HepG2 (cell line): ENCODE measurements around the gene KIF7. TPM values are rescaled to one million over a fixed set of nuclear protein-coding genes. Genes with fewer than 3 reads are reported as not detected.

Experiments
- ATF3 ChIP-seq: sonication (generic); formaldehyde crosslinking; IDR thresholded peaks from 2 replicates; pipeline ENCODE4 v1.4.0; 2020; ENCODE audit warnings: missing genetic modification reagents
- DMAP1 ChIP-seq: IDR thresholded peaks from 2 replicates; pipeline ENCODE4 v1.6.1; 2016
- FOXK1 ChIP-seq: sonication (generic); formaldehyde crosslinking; IDR thresholded peaks from 2 replicates; pipeline ENCODE4 v1.4.0; 2020; ENCODE audit warnings: low read depth, missing genetic modification reagents, borderline replicate concordance
- FUBP1 ChIP-seq: sonication (generic); formaldehyde crosslinking; IDR thresholded peaks from 2 replicates; pipeline ENCODE4 v1.5.1; 2020; ENCODE audit warnings: missing genetic modification reagents, mild to moderate bottlenecking, borderline replicate concordance
- GMEB1 ChIP-seq: sonication (generic); formaldehyde crosslinking; IDR thresholded peaks from 2 replicates; pipeline ENCODE4 v1.5.1; 2020; ENCODE audit warnings: missing genetic modification reagents, mild to moderate bottlenecking, borderline replicate concordance
- GPBP1L1 ChIP-seq: sonication (generic); formaldehyde crosslinking; IDR thresholded peaks from 2 replicates; pipeline ENCODE4 v1.5.0; 2020; ENCODE audit warnings: mild to moderate bottlenecking, missing genetic modification reagents
- GPN1 ChIP-seq: sonication (generic); formaldehyde crosslinking; IDR thresholded peaks from 2 replicates; pipeline ENCODE4 v1.5.1; 2020; ENCODE audit warnings: missing genetic modification reagents, borderline replicate concordance
- HNF4G ChIP-seq, 2 experiments: sonication (generic) in 1 of 2; formaldehyde crosslinking in 1 of 2; IDR thresholded peaks; 2 replicates each; pipeline versions ENCODE4 v1.4.0 to v1.6.1; 2011 to 2020; ENCODE audit warnings: borderline replicate concordance in 2 of 2, low read depth in 2 of 2, mild to moderate bottlenecking in 2 of 2, low read length in 1 of 2, missing genetic modification reagents in 1 of 2, moderate library complexity in 1 of 2
- HOMEZ ChIP-seq: IDR thresholded peaks from 2 replicates; pipeline ENCODE4 v1.6.1; 2016; ENCODE audit warnings: low read depth
- KDM5A ChIP-seq: fragments of 200-600 bp; sonication (generic); IDR thresholded peaks from 2 replicates; pipeline ENCODE4 v1.7.0; 2018; ENCODE audit warnings: antibody characterized with exemption, mild to moderate bottlenecking, low read length, borderline replicate concordance
- NR2F1 ChIP-seq, 2 experiments: fragments of 450-650 bp in 1 of 2; formaldehyde crosslinking in 1 of 2; IDR thresholded peaks; 2 replicates each; pipeline versions ENCODE4 v1.5.0 to v1.6.1; 2016 to 2020; ENCODE audit warnings: mild to moderate bottlenecking in 1 of 2, missing compliant biosample characterization in 1 of 2, missing genetic modification reagents in 1 of 2, moderate library complexity in 1 of 2
- PHF5A ChIP-seq: IDR thresholded peaks from one replicate; pipeline ENCODE4 v1.6.1; 2018; ENCODE audit warnings: low read depth, missing genetic modification reagents; ENCODE audit not compliant: unreplicated experiment
- SRSF1 ChIP-seq: fragments of 200-400 bp; formaldehyde crosslinking; optimal IDR thresholded peaks from 2 replicates; pipeline ENCODE3; 2017; ENCODE audit warnings: mild to moderate bottlenecking, low read depth, low read length, moderate library complexity
- STAT5B ChIP-seq: sonication (generic); formaldehyde crosslinking; IDR thresholded peaks from 2 replicates; pipeline ENCODE4 v1.4.0; 2020; ENCODE audit warnings: missing genetic modification reagents
- TBX3 ChIP-seq: fragments of 450-650 bp; IDR thresholded peaks from 2 replicates; pipeline ENCODE4 v1.6.1; 2017; ENCODE audit warnings: antibody characterized with exemption, mild to moderate bottlenecking, inconsistent platforms, borderline replicate concordance
- TGIF2 ChIP-seq: IDR thresholded peaks from 2 replicates; pipeline ENCODE4 v1.6.1; 2016; ENCODE audit warnings: control low read depth, missing compliant biosample characterization
- ZFP36L2 ChIP-seq: sonication (generic); formaldehyde crosslinking; IDR thresholded peaks from 2 replicates; pipeline ENCODE4 v1.4.0; 2020; ENCODE audit warnings: missing genetic modification reagents
- ZMYM4 ChIP-seq: sonication (generic); formaldehyde crosslinking; IDR thresholded peaks from 2 replicates; pipeline ENCODE4 v1.8.1; 2023; ENCODE audit warnings: mild to moderate bottlenecking, missing genetic modification reagents
- ZNF33A ChIP-seq: sonication (generic); formaldehyde crosslinking; IDR thresholded peaks from 2 replicates; pipeline ENCODE4 v1.5.1; 2020; ENCODE audit warnings: missing genetic modification reagents, mild to moderate bottlenecking, moderate library complexity, borderline replicate concordance
- ZNF367 ChIP-seq: sonication (generic); formaldehyde crosslinking; IDR thresholded peaks from 2 replicates; pipeline ENCODE4 v1.4.0; 2020; ENCODE audit warnings: missing genetic modification reagents, borderline replicate concordance
- ZNF451 ChIP-seq: sonication (generic); formaldehyde crosslinking; IDR thresholded peaks from 2 replicates; pipeline ENCODE4 v1.5.0; 2020; ENCODE audit warnings: mild to moderate bottlenecking, missing genetic modification reagents
- ZNF749 ChIP-seq: sonication (generic); formaldehyde crosslinking; IDR thresholded peaks from 2 replicates; pipeline ENCODE4 v1.8.0; 2022; ENCODE audit warnings: mild to moderate bottlenecking, missing genetic modification reagents, moderate library complexity, borderline replicate concordance
- ZSCAN9 ChIP-seq: IDR thresholded peaks from 2 replicates; pipeline ENCODE4 v1.6.1; 2016; ENCODE audit warnings: borderline replicate concordance
- polyA plus RNA-seq, 8 experiments: library from polyadenylated mRNA; depleted of rRNA in 3 of 8; stranded (reverse) in 7 of 8; unstranded in 1 of 8; fragments of >200 nt; fragmentation: Illumina TruSeq in 4 of 8; extraction: Trizol in 4 of 8; gene quantifications; 2 replicates each; pipeline versions ENCODE4 v1.2.1 to v1.2.3, GENCODE V29; 2011 to 2016; ENCODE audit warnings: low read depth in 4 of 8, missing spikeins in 1 of 8, mixed read lengths in 1 of 8; ENCODE audit not compliant: insufficient read depth in 1 of 8
- total RNA-seq, 5 experiments: library from RNA; depleted of rRNA; stranded (reverse); fragments of >200 nt; fragmentation: Illumina TruSeq; extraction: Trizol; gene quantifications; 2 replicates each; pipeline ENCODE4 v1.2.3, GENCODE V29; 2016; ENCODE audit warnings: low read depth in 1 of 5

The KIF7 gene
- total and polyA plus RNA-seq, 2 of the 13 experiments (the other 11 are each of a cell fraction or from before 2014, with no cell fraction given) = 1.5 to 6.2 TPM

- TF ChIP-seq KDM5A (no peak), ATF3 (CRISPR knock-in tag) (no peak), ZSCAN9 (CRISPR knock-in tag) (no peak), ZMYM4 (CRISPR knock-in tag) (peak; percentile 68), TGIF2 (no peak), PHF5A (CRISPR knock-in tag) (no peak), ZNF749 (CRISPR knock-in tag) (no peak), TBX3 (no peak; the same call in 1 of the 2 replicates), ZNF367 (CRISPR knock-in tag) (no peak), STAT5B (CRISPR knock-in tag) (no peak), NR2F1 (CRISPR knock-in tag; IDR thresholded peaks at IDR 0.05) (peak; percentile 29 to 32; a peak in 1 of 4 replicates), FUBP1 (CRISPR knock-in tag) (no peak), ZNF451 (CRISPR knock-in tag) (no peak), DMAP1 (CRISPR knock-in tag) (no peak), HOMEZ (CRISPR knock-in tag) (no peak), ZNF33A (no peak), SRSF1 (no peak), FOXK1 (no peak), GPN1 (CRISPR knock-in tag) (no peak), ZFP36L2 (CRISPR knock-in tag) (no peak), GPBP1L1 (CRISPR knock-in tag) (no peak), GMEB1 (CRISPR knock-in tag) (no peak), HNF4G (IDR thresholded peaks at IDR 0.05; ENCODE audit: borderline replicate concordance, low read depth, low read length) (peak; percentile 87), HNF4G (CRISPR knock-in tag; IDR thresholded peaks at IDR 0.05; ENCODE audit: borderline replicate concordance, low read depth) (peak; percentile 40; the same call in 1 of the 2 replicates)
Observed at GRCh38 chr15:89680282-89680873, 25.1 kb upstream of the KIF7 start (continued).
